ENCODE data around the gene MAP1A. TPM values are rescaled to one million over a fixed set of nuclear protein-coding genes. Genes with fewer than 3 reads are reported as not detected.

The MAP1A gene
- total and polyA plus RNA-seq, 2 experiments from 2014 or later: 0.81 to 2.0 TPM

GRCh38 chr15:43550527-43551363, 33.3 kb downstream of the MAP1A start:
- H3K9me2 ChIP-seq (ENCODE audit: insufficient read depth): no peaks in the 10 kb centered on the region
- H3K4me1 Mint-ChIP-seq: no peaks in the 10 kb centered on the region
- no peaks in the 10 kb centered on the region for H4K20me1 ChIP-seq (replicated peaks; ENCODE audit: insufficient read depth)
- no peaks in the 10 kb centered on the region for H3K4me1 ChIP-seq (ENCODE audit: insufficient read depth)
- no peaks in the 10 kb centered on the region for H3K36me3 ChIP-seq (ENCODE audit: insufficient read depth)
- no peak overlapping the region for H3K4me3 Mint-ChIP-seq
- no peak overlapping the region for H3K4me3 ChIP-seq
- TF ChIP-seq CREB1 (CRISPR knock-in tag; IDR thresholded peaks at IDR 0.05; ENCODE audit: low read depth) (no peak), ZNF114 (CRISPR knock-in tag; IDR thresholded peaks at IDR 0.05) (no peak), CTCF (conservative IDR thresholded peaks at IDR 0.05; ENCODE audit: low read depth in 2 of 2) (no peak), JUNB (IDR thresholded peaks at IDR 0.05; ENCODE audit: unreplicated experiment) (no peak), ZNF331 (CRISPR knock-in tag; IDR thresholded peaks at IDR 0.05; ENCODE audit: low read depth) (no peak), ETS1 (IDR thresholded peaks at IDR 0.05) (no peak), EZH2phosphoT487 (IDR thresholded peaks at IDR 0.05; ENCODE audit: unreplicated experiment) (no peak)
- H3K4me2 ChIP-seq: no peak overlapping the region
- no peak overlapping the region for H3K27ac Mint-ChIP-seq
- 0 out of 3 replicates have a peak, but pooled peaks cover 6% of the 10 kb centered on the region for H3K9me3 Mint-ChIP-seq
- H3F3A ChIP-seq (replicated peaks; ENCODE audit: low read depth): no peaks in the 10 kb centered on the region
- ATAC-seq (no peak), DNase-seq (ENCODE audit: low spot score) (no peak)
- no peak overlapping the region for H2AFZ ChIP-seq
- no peak overlapping the region for H3K27ac ChIP-seq (ENCODE audit: low read depth)
- H3K36me3 Mint-ChIP-seq (ENCODE audit: low read depth): peaks cover 8% of the 10 kb centered on the region; the same call in 2 of the 3 replicates
- H3K27me3 Mint-ChIP-seq (ENCODE audit: insufficient read depth, low read depth, poor library complexity): peaks cover 2% of the 10 kb centered on the region
- H3K27me3 ChIP-seq (ENCODE audit: insufficient read depth): no peaks in the 10 kb centered on the region
- no peaks in the 10 kb centered on the region for H3K79me2 ChIP-seq (replicated peaks; ENCODE audit: insufficient read depth)

- Histone ChIP-seq H2AFZ (no peak overlapping the region), H3F3A (replicated peaks; ENCODE audit: low read depth) (no peaks in the 10 kb centered on the region), H3K9me2 (ENCODE audit: insufficient read depth) (no peaks in the 10 kb centered on the region), H3K4me1 (ENCODE audit: insufficient read depth) (no peaks in the 10 kb centered on the region), H3K27me3 (ENCODE audit: insufficient read depth) (no peaks in the 10 kb centered on the region), H3K36me3 (ENCODE audit: insufficient read depth) (no peaks in the 10 kb centered on the region), H3K27ac (ENCODE audit: low read depth) (no peak overlapping the region), H4K20me1 (replicated peaks; ENCODE audit: insufficient read depth) (no peaks in the 10 kb centered on the region), H3K4me3 (no peak overlapping the region), H3K4me2 (no peak overlapping the region), H3K79me2 (replicated peaks; ENCODE audit: insufficient read depth) (no peaks in the 10 kb centered on the region)
- ATAC-seq: no peak
- no peak overlapping the region for H3K4me3 Mint-ChIP-seq
- TF ChIP-seq CREB1 (CRISPR knock-in tag; IDR thresholded peaks at IDR 0.05; ENCODE audit: low read depth) (no peak), ZNF331 (CRISPR knock-in tag; IDR thresholded peaks at IDR 0.05; ENCODE audit: low read depth) (no peak), ETS1 (IDR thresholded peaks at IDR 0.05) (no peak), ZNF114 (CRISPR knock-in tag; IDR thresholded peaks at IDR 0.05) (no peak), STAT1 (IDR thresholded peaks at IDR 0.05; ENCODE audit: unreplicated experiment) (no peak)
- H3K36me3 Mint-ChIP-seq (ENCODE audit: low read depth): peaks cover 7% of the 10 kb centered on the region; the same call in 2 of the 3 replicates
- H3K9me3 Mint-ChIP-seq: 0 out of 3 replicates have a peak, but pooled peaks cover 6% of the 10 kb centered on the region
- no peaks in the 10 kb centered on the region for H3K4me1 Mint-ChIP-seq
- no peak for DNase-seq (ENCODE audit: low spot score)
- H3K27me3 Mint-ChIP-seq (ENCODE audit: insufficient read depth, low read depth, poor library complexity): peaks cover 5% of the 10 kb centered on the region
- no peak overlapping the region for H3K27ac Mint-ChIP-seq
Observed at GRCh38 chr15:43552256-43552655, 34.8 kb downstream of the MAP1A start.
